Superior temporal gyrus (tissue), 1 donor: ENCODE measurements around the gene MAPK9.

Experiments used
- DNase-seq: peaks from one replicate; pipeline ENCODE4 v3.0.0-alpha.2; 2016; ENCODE audit errors: extremely low spot score

Gene MAPK9

GRCh38 chr5:180205916-180206315 lies 86.0 kb downstream of the MAPK9 start:
- DNase-seq = peak; percentile 19

DNA sequence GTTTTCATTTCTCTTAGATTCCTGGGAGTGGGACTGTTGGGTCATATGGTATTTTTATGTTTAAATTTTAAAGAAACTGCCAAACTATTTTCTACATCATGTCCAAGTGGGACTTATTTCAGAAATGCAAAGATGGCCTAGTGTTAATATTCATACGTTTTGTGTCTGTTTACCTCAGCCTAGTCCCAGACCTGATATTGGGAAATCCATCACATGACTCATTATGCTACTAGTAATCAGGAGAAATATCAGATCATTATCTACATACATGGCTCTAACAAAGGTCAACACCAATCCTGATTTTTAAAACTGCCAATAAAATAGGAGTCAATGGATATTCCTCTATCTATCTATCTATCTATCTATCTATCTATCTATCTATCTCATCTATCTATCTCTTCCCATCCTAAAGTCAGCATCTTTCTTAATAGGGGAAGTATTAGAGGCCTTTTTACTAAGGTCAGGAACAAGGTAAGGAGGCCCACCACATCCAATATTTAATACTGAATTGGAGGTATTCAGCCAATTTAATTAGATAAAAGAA lies 87.5 kb downstream of the MAPK9 start:
- DNase-seq = no peak

DNA sequence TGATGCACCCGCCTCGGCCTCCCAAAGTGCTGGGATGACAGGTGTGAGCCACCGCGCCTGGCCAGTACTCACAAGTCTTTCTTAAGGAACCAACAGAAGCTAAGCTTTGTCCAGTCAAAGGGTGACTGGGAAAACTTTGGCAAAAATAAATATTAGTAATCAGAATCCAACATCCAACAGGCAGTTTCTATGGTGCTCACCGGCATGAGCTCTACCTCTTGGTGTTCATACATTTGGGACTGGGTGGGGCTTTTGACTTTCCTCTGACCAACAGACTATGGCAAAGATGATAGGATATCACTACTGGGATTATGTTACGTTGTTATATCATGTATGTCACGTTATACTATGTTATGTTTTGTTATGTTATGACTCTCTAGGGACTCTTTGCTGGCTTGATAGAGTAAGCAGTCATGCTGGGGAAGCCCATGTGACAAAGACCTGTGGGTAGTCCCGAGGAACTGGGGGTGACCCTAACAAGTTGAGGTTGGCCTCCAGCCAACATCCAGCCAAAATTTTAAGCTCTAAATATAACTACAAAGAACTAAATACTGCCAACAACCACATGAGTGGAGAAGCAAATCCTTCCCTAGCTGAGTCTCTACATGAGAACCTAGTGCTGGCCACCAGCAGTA lies 88.8 kb downstream of the MAPK9 start:
- no peak for DNase-seq

- DNase-seq = peak; percentile 75
Observed at GRCh38 chr5:180201051-180201987, 90.6 kb downstream of the MAPK9 start.

DNA sequence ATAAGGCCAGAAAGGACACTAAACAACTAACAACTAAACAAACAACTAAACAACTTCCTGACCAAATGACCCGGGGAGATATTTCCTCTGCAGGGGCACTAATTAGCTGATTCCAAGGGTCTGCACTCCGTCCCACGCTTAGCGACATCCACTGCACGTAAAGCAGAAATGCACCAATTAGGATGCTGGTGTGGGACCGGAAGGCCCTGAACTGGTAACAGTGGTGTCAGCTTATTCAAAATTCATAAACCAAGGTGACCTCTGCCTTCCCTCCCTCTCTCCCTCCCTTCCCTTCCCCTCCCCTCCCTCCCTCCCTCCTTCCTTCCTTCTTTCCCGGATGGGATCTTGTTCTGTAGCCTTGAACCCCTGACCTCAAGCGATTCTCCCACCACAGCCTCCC lies 92.5 kb downstream of the MAPK9 start:
- DNase-seq = no peak

GRCh38 chr5:180198208-180198607 lies 93.7 kb downstream of the MAPK9 start:
- DNase-seq = no peak

- no peak for DNase-seq
Observed at GRCh38 chr5:180197016-180197702, 94.7 kb downstream of the MAPK9 start.

DNA sequence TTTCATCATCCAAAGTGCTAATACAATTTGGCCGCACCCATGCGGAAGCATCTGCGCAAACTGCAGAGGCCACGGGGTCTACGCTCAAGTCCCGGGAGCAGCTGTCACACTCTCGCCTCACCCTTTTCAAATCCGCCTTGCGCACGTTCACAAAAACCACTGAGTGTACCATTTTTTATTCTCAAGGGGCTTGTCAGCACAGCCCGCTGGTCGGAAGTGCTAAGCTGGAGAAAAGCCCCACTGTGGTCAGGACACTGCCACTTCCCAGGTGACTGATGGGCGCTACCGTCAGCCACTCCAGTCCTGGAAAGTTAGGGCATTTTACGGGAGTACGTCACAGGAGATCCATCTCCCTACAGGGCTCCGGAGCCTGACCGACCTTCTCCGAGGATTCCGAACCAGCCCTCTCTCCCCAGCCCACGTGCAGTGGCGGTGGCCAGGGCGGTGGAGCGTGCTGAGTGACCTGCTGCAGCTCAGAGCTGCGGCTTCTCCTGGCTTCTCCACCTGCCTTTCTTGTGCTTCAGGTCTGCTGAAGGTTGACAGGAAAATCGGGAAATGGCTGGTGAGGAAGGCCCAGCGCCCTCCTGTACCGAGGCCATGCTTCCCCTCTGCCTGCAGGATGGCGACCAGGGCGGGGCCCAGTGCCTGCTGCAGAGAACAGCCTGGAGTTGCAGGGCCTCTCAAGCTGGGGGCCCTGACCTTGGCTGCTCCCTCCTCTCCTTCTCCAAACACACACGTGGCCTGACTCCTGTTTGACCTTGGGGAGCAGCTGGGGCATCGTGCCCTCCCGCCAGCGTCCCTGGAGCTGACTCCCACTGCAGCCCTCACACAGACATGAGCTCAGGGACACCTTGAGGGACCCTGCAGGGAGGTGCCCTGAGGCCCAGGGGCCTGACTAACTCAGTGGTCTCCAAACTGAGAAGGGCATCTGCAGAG lies 97.2 kb downstream of the MAPK9 start:
- DNase-seq = no peak

DNA sequence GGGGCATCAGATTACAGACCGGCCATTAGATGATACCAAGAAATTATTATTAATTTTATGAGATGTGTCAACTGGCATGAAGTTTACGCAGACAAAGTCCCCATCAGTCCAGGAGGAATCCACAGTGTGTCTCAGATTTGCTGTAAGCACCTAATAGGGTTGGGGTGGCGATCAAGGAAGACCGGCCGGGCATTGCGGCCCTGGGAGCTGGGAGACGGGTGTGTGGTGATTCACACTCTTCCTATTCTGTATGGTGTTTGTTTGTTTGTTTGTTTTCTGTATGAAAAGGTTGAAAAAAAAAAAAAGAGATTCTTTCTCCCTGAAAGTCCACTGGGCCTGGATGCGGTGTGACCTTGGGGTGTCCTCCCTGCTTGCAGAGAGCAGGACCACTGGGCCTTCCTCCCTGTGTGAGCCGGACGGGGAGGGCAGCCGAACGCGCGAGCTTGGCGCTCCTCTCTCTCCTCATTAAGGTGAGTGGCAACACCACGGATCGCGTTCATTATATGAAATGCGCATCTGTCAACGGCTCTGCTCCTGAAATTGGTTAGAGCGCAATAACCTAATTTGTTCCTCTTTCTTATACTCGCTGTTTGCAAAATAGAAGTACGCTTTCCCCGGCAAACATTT lies 98.0 kb downstream of the MAPK9 start:
- DNase-seq = no peak

- DNase-seq = no peak
Observed at GRCh38 chr5:180191716-180192115, 100.2 kb downstream of the MAPK9 start.

- DNase-seq = no peak
Observed at GRCh38 chr5:180187767-180188166, 104.1 kb downstream of the MAPK9 start.
